ENCODE results near the gene LHFPL6.

DNA sequence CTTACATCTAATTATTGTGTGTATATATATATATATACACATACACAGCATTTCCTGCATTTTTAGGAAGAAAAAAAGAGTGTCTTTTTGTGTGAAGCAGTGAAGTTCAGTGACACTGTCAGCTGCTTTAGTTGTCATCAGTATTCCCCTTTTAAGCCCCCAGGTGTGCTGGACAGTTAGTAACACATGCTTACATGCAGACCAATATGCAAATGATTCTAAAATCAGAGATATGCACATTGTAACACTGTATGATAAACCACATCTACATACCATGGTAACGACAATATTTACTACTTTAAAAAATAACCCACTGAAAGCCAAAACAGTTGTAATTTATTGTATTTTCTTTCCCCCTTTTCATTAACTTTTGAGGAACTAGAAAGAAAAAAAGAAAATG, 16.8 kb downstream of the LHFPL6 start:
- TF ChIP-seq POLR2A (IDR thresholded peaks at IDR 0.05), result no peak
- TF ChIP-seq, protein P1, sequence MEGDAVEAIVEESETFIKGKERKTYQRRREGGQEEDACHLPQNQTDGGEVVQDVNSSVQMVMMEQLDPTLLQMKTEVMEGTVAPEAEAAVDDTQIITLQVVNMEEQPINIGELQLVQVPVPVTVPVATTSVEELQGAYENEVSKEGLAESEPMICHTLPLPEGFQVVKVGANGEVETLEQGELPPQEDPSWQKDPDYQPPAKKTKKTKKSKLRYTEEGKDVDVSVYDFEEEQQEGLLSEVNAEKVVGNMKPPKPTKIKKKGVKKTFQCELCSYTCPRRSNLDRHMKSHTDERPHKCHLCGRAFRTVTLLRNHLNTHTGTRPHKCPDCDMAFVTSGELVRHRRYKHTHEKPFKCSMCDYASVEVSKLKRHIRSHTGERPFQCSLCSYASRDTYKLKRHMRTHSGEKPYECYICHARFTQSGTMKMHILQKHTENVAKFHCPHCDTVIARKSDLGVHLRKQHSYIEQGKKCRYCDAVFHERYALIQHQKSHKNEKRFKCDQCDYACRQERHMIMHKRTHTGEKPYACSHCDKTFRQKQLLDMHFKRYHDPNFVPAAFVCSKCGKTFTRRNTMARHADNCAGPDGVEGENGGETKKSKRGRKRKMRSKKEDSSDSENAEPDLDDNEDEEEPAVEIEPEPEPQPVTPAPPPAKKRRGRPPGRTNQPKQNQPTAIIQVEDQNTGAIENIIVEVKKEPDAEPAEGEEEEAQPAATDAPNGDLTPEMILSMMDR (IDR thresholded peaks at IDR 0.05), result no peak
